B cell (primary cell): ENCODE data around the gene FBXO30. TPM values are rescaled to one million over a fixed set of nuclear protein-coding genes. Genes with fewer than 3 reads are reported as not detected.

ENCODE experiments used
- ATAC-seq: fragments of 200-7000 bp; cut with Tn5 transposase; one replicate; pipeline ENCODE4 v1.10.0; 2021; ENCODE audit warnings: low read depth, mild to moderate bottlenecking, moderate number of reproducible peaks, moderate library complexity
- CTCF ChIA-PET: fragments of 350-600 bp; sonication (Branson Sonifier 250); formaldehyde crosslinking; loops from one replicate; lab custom pipeline; 2021; ENCODE audit warnings: antibody characterized with exemption, inconsistent platforms; lab: Charles Lee
- POLR2A ChIA-PET: fragments of 350-600 bp; sonication (Branson Sonifier 250); formaldehyde crosslinking; loops from one replicate; lab custom pipeline; 2021; ENCODE audit warnings: antibody characterized with exemption; lab: Charles Lee
- DNase-seq: peaks from one replicate; pipeline ENCODE4 v3.0.0; 2013
- H2AFZ ChIP-seq: 2 replicates; pipeline ENCODE4 v1.6.1; 2012; ENCODE audit warnings: mild to moderate bottlenecking, low read depth, low read length; ENCODE audit not compliant: insufficient read depth, poor library complexity, severe bottlenecking
- H3K27ac ChIP-seq, 2 donors: 1 replicate in 1 of 2; 2 replicates in 1 of 2; pipeline ENCODE4 v1.5.1; 2012 to 2013; ENCODE audit warnings: low read length in 2 of 2, mild to moderate bottlenecking in 2 of 2, moderate library complexity in 1 of 2
- H3K27me3 ChIP-seq, 4 experiments: fragments of 200-600 bp in 1 of 4; sonication (generic) in 1 of 4; replicated peaks in 1 of 4; 1 replicate in 2 of 4; 2 replicates in 2 of 4; pipeline versions ENCODE4 v1.6.1 to v1.7.0; 2013 to 2016; ENCODE audit warnings: low read length in 3 of 4, mild to moderate bottlenecking in 2 of 4, mixed read lengths in 1 of 4, moderate library complexity in 1 of 4; ENCODE audit not compliant: insufficient read depth in 4 of 4, control insufficient read depth in 3 of 4; ENCODE audit errors: control extremely low read depth in 1 of 4
- H3K36me3 ChIP-seq, 2 experiments: replicated peaks in 1 of 2; 1 replicate in 1 of 2; 2 replicates in 1 of 2; pipeline versions ENCODE4 v1.6.1 to v1.7.1; 2013; ENCODE audit warnings: low read length in 1 of 2; ENCODE audit not compliant: insufficient read depth in 2 of 2, control insufficient read depth in 1 of 2; ENCODE audit errors: control extremely low read depth in 1 of 2, extremely low read depth in 1 of 2
- H3K4me1 ChIP-seq, 2 donors: fragments of 200-600 bp in 1 of 2; sonication (generic) in 1 of 2; 1 replicate in 1 of 2; 2 replicates in 1 of 2; pipeline versions ENCODE4 v1.5.1 to v1.6.1; 2013 to 2017; ENCODE audit warnings: low read length in 2 of 2; ENCODE audit not compliant: control insufficient read depth in 2 of 2, insufficient read depth in 2 of 2
- H3K4me2 ChIP-seq: replicated peaks from 2 replicates; pipeline ENCODE3; 2012; ENCODE audit warnings: mild to moderate bottlenecking, low read depth, low read length; ENCODE audit not compliant: poor library complexity, severe bottlenecking
- H3K4me3 ChIP-seq, 5 experiments: fragments of 200-600 bp in 1 of 5; sonication (generic) in 1 of 5; 1 replicate in 3 of 5; 2 replicates in 2 of 5; pipeline versions ENCODE4 v1.5.1 to v1.7.0; 2011 to 2016; ENCODE audit warnings: low read length in 4 of 5, mild to moderate bottlenecking in 4 of 5, low read depth in 2 of 5, control low read depth in 1 of 5, moderate library complexity in 1 of 5; ENCODE audit not compliant: insufficient read depth in 1 of 5; ENCODE audit errors: control extremely low read depth in 1 of 5, extremely low read depth in 1 of 5
- H3K79me2 ChIP-seq: fragments of 200-600 bp; sonication (generic); one replicate; pipeline ENCODE4 v1.6.0; 2016; ENCODE audit warnings: low read length; ENCODE audit not compliant: control insufficient read depth, insufficient read depth
- H3K9ac ChIP-seq: fragments of 200-600 bp; sonication (generic); 2 replicates; pipeline ENCODE4 v1.6.1; 2017; ENCODE audit warnings: mild to moderate bottlenecking, low read length, moderate library complexity
- H3K9me3 ChIP-seq, 3 donors: one replicate each; pipeline versions ENCODE4 v1.6.1 to v1.7.1; 2013; ENCODE audit warnings: low read length in 2 of 3; ENCODE audit not compliant: control insufficient read depth in 2 of 3, insufficient read depth in 1 of 3; ENCODE audit errors: control extremely low read depth in 1 of 3
- H4K20me1 ChIP-seq: 2 replicates; pipeline ENCODE4 v1.6.0; 2012; ENCODE audit warnings: mild to moderate bottlenecking, low read length; ENCODE audit not compliant: insufficient read depth, control insufficient read depth, poor library complexity, severe bottlenecking
- H3K27ac Mint-ChIP-seq: one replicate; pipeline ENCODE4 v1.8.0; 2021; ENCODE audit warnings: mixed read lengths
- H3K27me3 Mint-ChIP-seq: one replicate; pipeline ENCODE4 v1.8.0; 2021; ENCODE audit warnings: mixed read lengths
- H3K4me1 Mint-ChIP-seq: one replicate; pipeline ENCODE4 v1.8.0; 2021; ENCODE audit warnings: mixed read lengths
- H3K4me3 Mint-ChIP-seq: one replicate; pipeline ENCODE4 v1.8.0; 2021; ENCODE audit warnings: mixed read lengths
- H3K9me3 Mint-ChIP-seq: one replicate; pipeline ENCODE4 v1.8.0; 2022; ENCODE audit warnings: mixed read lengths; ENCODE audit not compliant: insufficient read depth
- EZH2 ChIP-seq: IDR thresholded peaks from 2 replicates; pipeline ENCODE4 v1.6.1; 2012; ENCODE audit warnings: borderline replicate concordance, low read depth, mild to moderate bottlenecking, moderate library complexity, low read length; ENCODE audit not compliant: insufficient read depth, poor library complexity, severe bottlenecking
- WGBS: methylation state at CpG from one replicate; pipeline ENCODE4 v1.1.5; 2013; ENCODE audit warnings: missing lambda C conversion rate; ENCODE audit not compliant: insufficient coverage; 5-methylcytosine and 5-hydroxymethylcytosine counted together
- intact Hi-C: fragments of 100-400 bp; cut with micrococcal nuclease; formaldehyde crosslinking; loops from one replicate; pipeline ENCODE4 v1.10.0; 2022
- polyA plus RNA-seq: library from polyadenylated mRNA; depleted of rRNA; stranded (reverse); fragments of >200 nt; gene quantifications from 2 replicates; pipeline ENCODE4 v1.2.3, GENCODE V29; 2012
- total RNA-seq, 2 donors: library from RNA; stranded (reverse); fragments of 120-200 nt in 1 of 2; gene quantifications; 1 replicate in 1 of 2; 2 replicates in 1 of 2; pipeline versions ENCODE4 v1.2.3 to v1.2.4, GENCODE V29; 2013 to 2022
- TF ChIP-seq, protein P1 (sequence below): fragments of 200-600 bp; IDR thresholded peaks from one replicate; pipeline ENCODE4 v1.8.0; 2022; ENCODE audit warnings: antibody characterized with exemption, mild to moderate bottlenecking

Gene FBXO30
- total and polyA plus RNA-seq, 2 donors (not counting 1 experiment from before 2014, with no cell fraction given), result 0.85 to 9.7 TPM

DNA sequence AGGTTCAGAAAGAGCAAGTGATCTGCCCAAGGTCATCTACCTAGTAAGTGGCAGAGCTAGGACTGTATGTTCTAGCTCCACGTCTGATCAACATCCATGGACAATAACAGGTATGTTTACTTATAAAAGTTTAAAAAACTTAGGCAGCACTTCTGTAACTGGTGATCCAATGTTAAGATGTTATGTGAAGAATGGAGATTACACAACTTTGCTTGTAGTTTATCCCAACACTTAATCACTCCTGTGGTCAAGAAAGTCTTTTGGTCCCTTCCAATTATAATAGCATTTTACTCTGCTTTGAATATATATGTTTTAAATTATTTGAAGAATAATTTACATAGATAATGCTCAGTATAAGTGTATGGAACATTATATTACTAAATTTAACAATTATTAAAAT lies 4.8 kb downstream of the FBXO30 start:
- no peak overlapping the region for H2AFZ ChIP-seq
- no peak for DNase-seq
- H3K9me3 ChIP-seq, result no peaks in the 10 kb centered on the region
- no peaks in the 10 kb centered on the region for H3K9me3 Mint-ChIP-seq
- ChIA-PET CTCF (no interaction called here), POLR2A (no interaction called here)
- no peak overlapping the region for H3K9ac ChIP-seq
- H3K27me3 ChIP-seq, result no peaks in the 10 kb centered on the region
- intact Hi-C loops, result loop anchor here (5.0 kb wide), 1 partner anchor 1592 kb away; no protein-coding TSS in a partner anchor
- ATAC-seq, result no peak
- no peak overlapping the region for H3K27ac Mint-ChIP-seq
- no peak overlapping the region for H3K4me3 ChIP-seq
- peaks cover 49% of the 10 kb centered on the region for H3K79me2 ChIP-seq
- peaks cover 11% of the 10 kb centered on the region for H4K20me1 ChIP-seq
- H3K36me3 ChIP-seq, result peaks cover 0 to 14% of the 10 kb centered on the region in 2 experiments
- H3K4me2 ChIP-seq, result no peak overlapping the region
- peaks cover 35% of the 10 kb centered on the region for H3K4me1 Mint-ChIP-seq
- no peak for TF ChIP-seq EZH2
- TF ChIP-seq, protein P1, sequence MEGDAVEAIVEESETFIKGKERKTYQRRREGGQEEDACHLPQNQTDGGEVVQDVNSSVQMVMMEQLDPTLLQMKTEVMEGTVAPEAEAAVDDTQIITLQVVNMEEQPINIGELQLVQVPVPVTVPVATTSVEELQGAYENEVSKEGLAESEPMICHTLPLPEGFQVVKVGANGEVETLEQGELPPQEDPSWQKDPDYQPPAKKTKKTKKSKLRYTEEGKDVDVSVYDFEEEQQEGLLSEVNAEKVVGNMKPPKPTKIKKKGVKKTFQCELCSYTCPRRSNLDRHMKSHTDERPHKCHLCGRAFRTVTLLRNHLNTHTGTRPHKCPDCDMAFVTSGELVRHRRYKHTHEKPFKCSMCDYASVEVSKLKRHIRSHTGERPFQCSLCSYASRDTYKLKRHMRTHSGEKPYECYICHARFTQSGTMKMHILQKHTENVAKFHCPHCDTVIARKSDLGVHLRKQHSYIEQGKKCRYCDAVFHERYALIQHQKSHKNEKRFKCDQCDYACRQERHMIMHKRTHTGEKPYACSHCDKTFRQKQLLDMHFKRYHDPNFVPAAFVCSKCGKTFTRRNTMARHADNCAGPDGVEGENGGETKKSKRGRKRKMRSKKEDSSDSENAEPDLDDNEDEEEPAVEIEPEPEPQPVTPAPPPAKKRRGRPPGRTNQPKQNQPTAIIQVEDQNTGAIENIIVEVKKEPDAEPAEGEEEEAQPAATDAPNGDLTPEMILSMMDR, result no peak
- no CpG with 5 or more reads among the region's 1 CpG for WGBS
- no peaks in the 10 kb centered on the region for H3K27me3 Mint-ChIP-seq
- peaks cover 15 to 24% of the 10 kb centered on the region in 2 donors for H3K4me1 ChIP-seq
- peak overlapping the region in 1 of 2 donors; percentile 2 for H3K27ac ChIP-seq
- no peak overlapping the region for H3K4me3 Mint-ChIP-seq

DNA sequence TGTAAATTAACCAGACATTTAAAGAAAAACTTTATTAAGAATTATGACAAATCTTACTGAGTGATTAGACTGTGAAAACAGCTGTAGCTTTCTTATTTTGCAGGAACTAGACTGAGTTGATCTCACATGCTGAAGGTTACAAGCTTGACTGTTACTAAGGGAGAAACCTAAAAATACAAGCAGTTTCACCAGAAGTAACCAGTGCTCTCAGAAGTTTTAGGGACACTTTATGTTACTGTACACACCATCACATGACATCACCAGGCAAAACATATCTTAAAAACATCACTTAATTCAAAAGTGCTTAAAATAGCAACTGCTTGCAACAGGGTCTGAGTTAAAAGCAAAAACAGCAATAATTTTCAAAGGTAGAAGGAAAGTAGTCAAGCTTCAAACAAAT lies 5.4 kb downstream of the FBXO30 start:
- Mint-ChIP-seq H3K4me3 (no peak overlapping the region), H3K9me3 (no peaks in the 10 kb centered on the region), H3K27ac (no peak overlapping the region), H3K4me1 (peaks cover 35% of the 10 kb centered on the region), H3K27me3 (no peaks in the 10 kb centered on the region)
- POLR2A ChIA-PET, result no interaction called here
- intact Hi-C loops, result no loop called here
- Histone ChIP-seq H3K27ac (peak overlapping the region in 1 of 2 donors; percentile 2), H3K79me2 (peaks cover 54% of the 10 kb centered on the region), H3K9me3 (no peaks in the 10 kb centered on the region), H3K4me3 (no peak overlapping the region), H3K36me3 (peaks cover 1 to 15% of the 10 kb centered on the region in 2 experiments), H3K4me1 (peaks cover 15 to 24% of the 10 kb centered on the region in 2 donors), H2AFZ (no peak overlapping the region), H3K27me3 (no peaks in the 10 kb centered on the region), H3K9ac (no peak overlapping the region), H3K4me2 (no peak overlapping the region), H4K20me1 (peaks cover 11% of the 10 kb centered on the region)
- TF ChIP-seq, protein P1, result no peak
- TF ChIP-seq EZH2, result no peak
- no peak for DNase-seq
- CTCF ChIA-PET, result no interaction called here
- ATAC-seq, result no peak
